ENCODE data around the gene BABAM1.
A peak's percentile ranks its signal among the peaks of the same experiment; 100 is the strongest.

Gene BABAM1

DNA sequence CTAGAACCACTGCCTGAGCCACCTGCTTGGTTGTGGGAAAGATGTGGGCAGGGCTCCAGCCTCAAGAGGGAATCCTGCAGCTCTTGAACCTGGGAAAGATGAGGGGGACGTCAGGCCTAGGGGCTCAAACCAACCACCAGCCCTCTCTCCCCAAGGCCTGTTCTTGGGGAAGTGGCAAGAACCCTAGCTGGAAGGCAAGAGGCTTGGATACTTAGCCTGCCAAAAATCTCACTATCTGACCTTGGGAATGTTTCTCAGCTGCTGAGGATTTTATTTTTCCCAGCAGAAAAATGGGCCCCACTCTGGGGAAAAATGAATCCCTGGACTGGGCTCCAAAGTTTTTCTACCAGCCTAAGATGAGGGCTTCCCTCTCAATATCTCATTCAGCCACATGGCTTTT lies 7.3 kb upstream of the BABAM1 start:
- DNase-seq (ENCODE audit: low spot score) = no peak
- in situ Hi-C loops (cut with MboI; ENCODE audit: low sequenced_read_pairs, unreplicated experiment) = no loop called here
- TF ChIP-seq, protein P1, sequence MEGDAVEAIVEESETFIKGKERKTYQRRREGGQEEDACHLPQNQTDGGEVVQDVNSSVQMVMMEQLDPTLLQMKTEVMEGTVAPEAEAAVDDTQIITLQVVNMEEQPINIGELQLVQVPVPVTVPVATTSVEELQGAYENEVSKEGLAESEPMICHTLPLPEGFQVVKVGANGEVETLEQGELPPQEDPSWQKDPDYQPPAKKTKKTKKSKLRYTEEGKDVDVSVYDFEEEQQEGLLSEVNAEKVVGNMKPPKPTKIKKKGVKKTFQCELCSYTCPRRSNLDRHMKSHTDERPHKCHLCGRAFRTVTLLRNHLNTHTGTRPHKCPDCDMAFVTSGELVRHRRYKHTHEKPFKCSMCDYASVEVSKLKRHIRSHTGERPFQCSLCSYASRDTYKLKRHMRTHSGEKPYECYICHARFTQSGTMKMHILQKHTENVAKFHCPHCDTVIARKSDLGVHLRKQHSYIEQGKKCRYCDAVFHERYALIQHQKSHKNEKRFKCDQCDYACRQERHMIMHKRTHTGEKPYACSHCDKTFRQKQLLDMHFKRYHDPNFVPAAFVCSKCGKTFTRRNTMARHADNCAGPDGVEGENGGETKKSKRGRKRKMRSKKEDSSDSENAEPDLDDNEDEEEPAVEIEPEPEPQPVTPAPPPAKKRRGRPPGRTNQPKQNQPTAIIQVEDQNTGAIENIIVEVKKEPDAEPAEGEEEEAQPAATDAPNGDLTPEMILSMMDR (IDR thresholded peaks at IDR 0.05; ENCODE audit: borderline replicate concordance, control extremely low read depth, extremely low read depth, insufficient read depth, missing control alignments) = no peak

DNA sequence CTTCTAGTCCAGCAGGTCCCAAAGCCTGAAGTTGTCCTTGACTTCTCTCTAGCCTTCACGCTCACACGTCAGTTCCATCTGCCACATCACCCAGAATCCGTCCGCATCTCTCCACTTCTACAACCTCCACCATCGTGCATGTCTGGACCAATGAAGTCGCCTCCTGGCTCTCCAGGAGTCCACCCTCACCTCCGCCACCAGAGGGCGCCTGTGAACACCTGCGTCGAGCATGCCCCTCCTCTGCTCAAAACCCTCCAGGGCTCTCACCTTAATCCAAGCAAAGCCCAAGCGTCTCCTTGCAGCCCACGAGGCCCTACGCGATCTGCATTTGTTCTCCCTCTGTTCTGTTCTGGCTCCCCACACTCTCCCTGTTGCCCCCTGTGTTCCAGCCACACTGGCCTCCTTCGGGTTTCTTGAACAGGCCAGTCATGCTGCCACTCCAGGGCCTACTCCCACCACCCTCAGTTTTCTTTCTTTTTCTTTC lies 6.4 kb upstream of the BABAM1 start:
- in situ Hi-C loops (cut with MboI; ENCODE audit: low sequenced_read_pairs, unreplicated experiment) = no loop called here
- TF ChIP-seq, protein P1 (IDR thresholded peaks at IDR 0.05; ENCODE audit: borderline replicate concordance, control extremely low read depth, extremely low read depth, insufficient read depth, missing control alignments) = peak; percentile 91
- DNase-seq (ENCODE audit: low spot score) = peak; percentile 95

GRCh38 chr19:17262557-17262956 lies 4.7 kb upstream of the BABAM1 start:
- DNase-seq (ENCODE audit: low spot score) = no peak
- in situ Hi-C loops (cut with MboI; ENCODE audit: low sequenced_read_pairs, unreplicated experiment) = no loop called here
- TF ChIP-seq, protein P1 (IDR thresholded peaks at IDR 0.05; ENCODE audit: borderline replicate concordance, control extremely low read depth, extremely low read depth, insufficient read depth, missing control alignments) = no peak

DNA sequence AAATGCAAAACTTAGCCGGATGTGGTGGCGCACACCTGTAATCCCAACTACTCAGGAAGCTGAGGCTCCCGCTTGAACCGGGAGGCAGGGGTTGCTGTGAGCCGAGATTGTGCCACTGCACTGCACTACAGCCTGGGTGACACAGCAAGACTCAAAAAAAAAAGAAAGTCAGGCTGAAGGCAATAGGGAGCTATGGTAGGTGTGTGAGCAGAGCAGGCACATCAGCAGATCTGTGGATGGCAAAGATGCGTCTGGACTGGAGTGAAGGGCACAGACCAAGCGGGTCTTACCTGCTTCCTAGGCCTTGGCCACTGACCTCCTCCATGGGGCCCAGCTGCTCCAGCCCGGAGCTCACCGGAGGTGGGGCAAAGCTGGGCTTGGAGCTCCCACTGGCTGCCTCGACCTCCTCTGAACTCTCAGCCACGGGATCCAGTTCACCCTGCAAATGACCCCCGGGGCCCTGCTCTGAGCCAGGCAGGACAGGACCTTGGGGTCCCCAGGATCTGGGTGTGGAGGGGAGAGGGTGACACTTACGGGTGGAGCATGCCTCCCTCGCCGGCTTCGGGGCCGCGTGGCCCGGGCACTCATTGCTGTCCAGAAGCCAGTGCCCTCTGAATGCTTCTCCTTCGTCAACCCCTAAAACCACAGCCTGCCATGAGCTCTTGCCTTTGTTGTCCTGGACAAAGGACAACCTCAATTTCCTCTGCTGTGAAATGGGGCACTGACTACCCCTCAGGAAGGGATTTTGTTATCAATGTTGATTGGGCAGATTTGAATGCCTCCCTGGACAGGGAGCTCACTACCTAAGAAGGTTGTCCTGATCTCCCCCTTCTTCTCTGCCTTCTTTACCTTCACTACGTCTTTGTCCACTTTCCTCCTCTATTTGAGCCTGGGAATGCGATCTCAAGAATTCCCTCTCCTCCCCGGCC lies 3.3 kb upstream of the BABAM1 start:
- TF ChIP-seq, protein P1 (IDR thresholded peaks at IDR 0.05; ENCODE audit: borderline replicate concordance, control extremely low read depth, extremely low read depth, insufficient read depth, missing control alignments) = no peak
- DNase-seq (ENCODE audit: low spot score) = no peak
- in situ Hi-C loops (cut with MboI; ENCODE audit: low sequenced_read_pairs, unreplicated experiment) = no loop called here

DNA sequence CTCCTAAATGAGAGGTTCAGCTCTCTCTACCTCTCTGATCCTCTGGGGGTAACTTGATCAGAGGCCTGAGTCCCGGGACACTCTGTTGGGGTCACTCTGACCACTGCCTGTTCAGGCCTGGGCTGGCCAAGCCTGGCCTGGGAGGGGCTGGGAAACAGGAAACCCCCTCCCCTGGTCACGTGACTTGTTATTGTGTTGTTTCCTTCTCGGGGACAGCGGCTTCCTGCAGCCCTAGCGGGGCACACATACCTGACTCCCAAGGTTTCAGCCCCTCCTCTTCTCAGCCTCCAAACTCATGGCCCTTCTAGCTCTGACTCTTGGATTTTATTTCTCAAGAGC lies 2.6 kb upstream of the BABAM1 start, which contains the start of gene USHBP1:
Gene USHBP1, minus strand, starts transcription at position 105 of the 339 bp plus-strand sequence. CDS start 446 bp downstream, outside the sequence.
- DNase-seq (ENCODE audit: low spot score) = no peak
- TF ChIP-seq, protein P1 (IDR thresholded peaks at IDR 0.05; ENCODE audit: borderline replicate concordance, control extremely low read depth, extremely low read depth, insufficient read depth, missing control alignments) = no peak
- in situ Hi-C loops (cut with MboI; ENCODE audit: low sequenced_read_pairs, unreplicated experiment) = no loop called here

DNA sequence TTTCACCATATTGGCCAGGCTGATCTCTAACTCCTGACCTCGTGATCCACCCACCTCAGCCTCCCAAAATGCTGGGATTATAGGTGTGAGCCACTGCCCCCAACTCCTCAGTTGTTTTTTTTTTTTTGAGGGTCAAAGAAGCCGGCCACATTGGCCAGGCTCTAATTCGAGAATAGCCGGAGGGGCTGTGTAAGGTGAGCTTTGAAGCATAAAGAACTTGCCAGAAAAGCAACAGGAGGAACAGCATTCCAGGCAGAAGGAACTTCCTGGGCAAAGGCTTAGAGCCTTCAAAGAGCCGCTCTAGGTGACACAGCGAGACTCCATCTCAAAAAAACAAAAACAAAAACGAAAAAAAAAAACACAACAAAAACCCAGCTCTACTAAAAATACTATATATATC lies 1.2 kb upstream of the BABAM1 start:
- TF ChIP-seq, protein P1 (IDR thresholded peaks at IDR 0.05; ENCODE audit: borderline replicate concordance, control extremely low read depth, extremely low read depth, insufficient read depth, missing control alignments) = no peak
- in situ Hi-C loops (cut with MboI; ENCODE audit: low sequenced_read_pairs, unreplicated experiment) = no loop called here

More for the DNA sequence above, 1.2 kb upstream of the BABAM1 start:
- DNase-seq (ENCODE audit: low spot score) = no peak
